PC-3 (cell line): ENCODE results near the gene MYO3B.

Source experiments
- EZH2 ChIP-seq: fragments of 300-600 bp; sonication (generic); IDR thresholded peaks from one replicate; pipeline ENCODE4 v1.6.1; 2017; ENCODE audit warnings: antibody characterized with exemption, mild to moderate bottlenecking, low read length; ENCODE audit not compliant: unreplicated experiment
- EZH2phosphoT487 ChIP-seq: fragments of 300-600 bp; sonication (generic); IDR thresholded peaks from 2 replicates; pipeline ENCODE4 v1.6.1; 2018; ENCODE audit warnings: mild to moderate bottlenecking, antibody characterized with exemption, low read length, borderline replicate concordance
- TF ChIP-seq, protein P1 (sequence below): fragments of 300-600 bp; sonication (generic); conservative IDR thresholded peaks from 2 replicates; pipeline ENCODE4 v1.5.1; 2017; ENCODE audit warnings: antibody characterized with exemption, low read depth, mild to moderate bottlenecking, low read length

DNA sequence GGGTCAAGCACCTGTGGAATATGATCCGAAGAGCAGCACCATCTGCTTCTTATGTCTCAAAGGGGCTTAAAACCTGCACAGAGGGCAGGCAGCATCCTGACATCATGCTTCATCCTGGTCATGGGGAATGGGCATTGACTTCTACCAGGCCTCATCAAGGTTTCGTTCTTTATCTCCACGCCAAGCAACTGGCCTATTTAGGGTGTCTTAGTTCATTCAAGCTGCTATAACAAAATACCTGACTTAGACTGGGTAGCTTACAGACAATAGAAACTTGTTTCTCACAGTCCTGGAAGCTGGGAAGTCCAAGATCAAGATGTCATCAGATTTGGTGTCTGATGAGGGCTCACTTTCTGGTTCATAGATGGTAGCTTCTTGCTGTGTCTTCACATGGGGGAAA is 69.4 kb downstream of the MYO3B start:
- TF ChIP-seq, protein P1, sequence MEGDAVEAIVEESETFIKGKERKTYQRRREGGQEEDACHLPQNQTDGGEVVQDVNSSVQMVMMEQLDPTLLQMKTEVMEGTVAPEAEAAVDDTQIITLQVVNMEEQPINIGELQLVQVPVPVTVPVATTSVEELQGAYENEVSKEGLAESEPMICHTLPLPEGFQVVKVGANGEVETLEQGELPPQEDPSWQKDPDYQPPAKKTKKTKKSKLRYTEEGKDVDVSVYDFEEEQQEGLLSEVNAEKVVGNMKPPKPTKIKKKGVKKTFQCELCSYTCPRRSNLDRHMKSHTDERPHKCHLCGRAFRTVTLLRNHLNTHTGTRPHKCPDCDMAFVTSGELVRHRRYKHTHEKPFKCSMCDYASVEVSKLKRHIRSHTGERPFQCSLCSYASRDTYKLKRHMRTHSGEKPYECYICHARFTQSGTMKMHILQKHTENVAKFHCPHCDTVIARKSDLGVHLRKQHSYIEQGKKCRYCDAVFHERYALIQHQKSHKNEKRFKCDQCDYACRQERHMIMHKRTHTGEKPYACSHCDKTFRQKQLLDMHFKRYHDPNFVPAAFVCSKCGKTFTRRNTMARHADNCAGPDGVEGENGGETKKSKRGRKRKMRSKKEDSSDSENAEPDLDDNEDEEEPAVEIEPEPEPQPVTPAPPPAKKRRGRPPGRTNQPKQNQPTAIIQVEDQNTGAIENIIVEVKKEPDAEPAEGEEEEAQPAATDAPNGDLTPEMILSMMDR = no peak
- TF ChIP-seq EZH2 (no peak), EZH2phosphoT487 (no peak)
